Dendritic cell treated with granulocyte-macrophage colony-stimulating factor and Interleukin-4, amounts not matched to agents 40 ng/mL and 50 ng/mL, for 4 days (primary cell): ENCODE measurements around the gene SH3BGR.

Experiments used
- H3K27ac Mint-ChIP-seq: one replicate; pipeline ENCODE4 v1.8.0; 2022; ENCODE audit warnings: mild to moderate bottlenecking, mixed read lengths
- H3K27me3 Mint-ChIP-seq: one replicate; pipeline ENCODE4 v1.8.0; 2022; ENCODE audit warnings: mild to moderate bottlenecking, mixed read lengths
- H3K36me3 Mint-ChIP-seq: one replicate; pipeline ENCODE4 v1.8.0; 2022; ENCODE audit warnings: low read depth, mixed read lengths
- H3K4me1 Mint-ChIP-seq: one replicate; pipeline ENCODE4 v1.8.0; 2022; ENCODE audit warnings: low read depth, mixed read lengths
- H3K4me3 Mint-ChIP-seq: one replicate; pipeline ENCODE4 v1.8.0; 2022; ENCODE audit warnings: mild to moderate bottlenecking, moderate library complexity, mixed read lengths
- H3K9me3 Mint-ChIP-seq: one replicate; pipeline ENCODE4 v1.8.0; 2022; ENCODE audit warnings: mixed read lengths
- intact Hi-C: fragments of 100-400 bp; cut with micrococcal nuclease; formaldehyde crosslinking; loops from one replicate; pipeline ENCODE4 v1.15.0; 2022

The SH3BGR gene

GRCh38 chr21:39472786-39473185, 21.0 kb downstream of the SH3BGR start:
- Mint-ChIP-seq H3K9me3 (no peaks in the 10 kb centered on the region), H3K27ac (no peak overlapping the region), H3K4me1 (no peaks in the 10 kb centered on the region), H3K4me3 (no peak overlapping the region), H3K27me3 (no peaks in the 10 kb centered on the region), H3K36me3 (no peaks in the 10 kb centered on the region)
- intact Hi-C loops = no loop called here

DNA sequence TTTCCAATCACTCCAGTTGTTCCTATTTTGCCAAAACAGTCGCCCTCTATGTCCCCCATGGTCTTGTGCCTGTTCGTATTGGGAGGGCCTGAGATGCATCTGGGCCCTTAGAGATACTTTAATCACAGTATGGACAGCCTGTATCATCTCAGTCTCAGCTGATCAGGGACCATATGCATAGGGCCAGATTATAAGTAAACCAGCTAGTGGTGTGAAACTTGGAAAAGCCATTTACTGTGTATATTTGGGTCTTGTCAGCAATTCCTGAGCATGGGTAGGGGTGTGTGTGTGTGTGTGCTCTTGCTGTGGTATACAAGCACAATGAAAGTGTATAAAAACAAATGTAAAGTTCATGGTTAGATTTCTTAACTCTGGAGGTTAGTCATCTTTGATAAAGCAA, 22.8 kb downstream of the SH3BGR start:
- Mint-ChIP-seq H3K36me3 (no peaks in the 10 kb centered on the region), H3K4me1 (no peaks in the 10 kb centered on the region)
- intact Hi-C loops = no loop called here

DNA sequence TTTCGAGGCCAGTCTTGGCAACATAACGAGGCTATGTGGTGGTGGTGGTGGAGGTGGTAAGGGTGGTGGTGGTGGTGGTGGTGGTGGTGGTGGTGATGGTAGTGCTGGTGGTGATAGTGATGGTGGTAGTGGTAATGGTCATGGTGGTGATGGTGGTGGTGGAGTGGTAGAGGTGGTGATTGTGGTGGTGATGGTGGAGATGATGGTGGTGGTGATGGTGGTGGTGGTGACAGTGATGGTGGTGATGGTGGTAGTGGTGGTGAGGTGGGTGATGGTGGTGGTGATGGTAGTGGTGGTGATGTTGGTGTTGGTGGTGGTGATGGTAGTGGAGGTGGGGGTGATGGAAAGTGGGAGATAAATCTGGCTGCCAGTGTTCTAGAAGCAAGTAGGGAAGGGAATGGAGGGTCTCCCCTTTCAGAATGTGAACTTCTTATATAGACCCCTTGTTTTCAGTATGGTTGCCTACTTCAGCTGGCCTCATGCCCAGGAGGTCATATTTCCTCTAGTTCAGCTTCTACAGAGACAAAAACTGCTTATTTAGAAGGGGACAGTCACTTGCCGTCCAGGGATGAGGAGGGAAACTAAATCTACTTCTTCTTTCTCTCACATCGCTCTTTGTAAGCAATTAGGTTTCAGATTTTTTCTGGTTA, 27.5 kb downstream of the SH3BGR start:
- no peaks in the 10 kb centered on the region for H3K27me3 Mint-ChIP-seq
- no peaks in the 10 kb centered on the region for H3K9me3 Mint-ChIP-seq
- H3K27ac Mint-ChIP-seq = no peak overlapping the region
- intact Hi-C loops = no loop called here
- H3K36me3 Mint-ChIP-seq = no peaks in the 10 kb centered on the region
- no peaks in the 10 kb centered on the region for H3K4me1 Mint-ChIP-seq
- no peak overlapping the region for H3K4me3 Mint-ChIP-seq

More for the DNA sequence above, 22.8 kb downstream of the SH3BGR start:
- Mint-ChIP-seq H3K27me3 (no peaks in the 10 kb centered on the region), H3K9me3 (no peaks in the 10 kb centered on the region), H3K4me3 (no peak overlapping the region), H3K27ac (no peak overlapping the region)

DNA sequence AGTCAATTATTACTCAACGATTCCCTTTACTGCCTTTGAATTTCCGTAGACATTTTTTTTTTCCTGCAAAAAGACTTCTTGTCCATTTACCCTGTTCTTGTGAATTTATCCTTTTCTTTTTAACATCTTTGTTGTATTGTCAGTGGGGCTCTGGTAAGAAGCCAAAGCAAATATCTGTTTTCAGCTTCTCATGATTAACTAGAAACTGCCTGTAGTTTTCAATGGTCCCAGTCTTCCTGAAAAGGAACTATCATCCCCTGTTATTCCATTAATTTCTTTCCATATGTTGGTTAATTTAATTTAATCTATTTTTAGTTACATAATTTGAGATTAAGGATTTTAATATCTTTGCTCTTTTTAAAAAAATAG, 28.0 kb downstream of the SH3BGR start:
- Mint-ChIP-seq H3K4me3 (no peak overlapping the region), H3K27ac (no peak overlapping the region), H3K4me1 (no peaks in the 10 kb centered on the region), H3K9me3 (no peaks in the 10 kb centered on the region), H3K36me3 (no peaks in the 10 kb centered on the region), H3K27me3 (no peaks in the 10 kb centered on the region)
- intact Hi-C loops = no loop called here

DNA sequence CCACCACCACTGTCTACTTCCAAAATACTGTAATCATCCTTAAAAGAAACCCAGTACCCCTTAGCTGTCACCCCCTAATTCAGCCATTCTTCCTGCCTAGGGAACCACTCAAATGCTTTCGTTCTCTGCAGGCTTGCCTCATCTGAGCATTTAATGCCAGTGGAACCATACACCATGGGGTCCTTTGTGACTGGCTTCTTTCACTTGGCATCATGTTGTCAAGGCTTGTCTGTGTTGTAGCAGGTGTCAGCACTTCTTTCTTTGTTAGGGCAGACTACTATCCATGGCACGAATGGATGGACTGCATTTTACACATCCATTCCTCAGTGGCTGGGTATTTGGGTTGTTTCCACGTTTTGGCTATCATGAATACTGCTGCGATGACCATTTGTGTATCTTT, 28.5 kb downstream of the SH3BGR start:
- Mint-ChIP-seq H3K36me3 (no peaks in the 10 kb centered on the region), H3K27me3 (no peaks in the 10 kb centered on the region), H3K4me1 (no peaks in the 10 kb centered on the region), H3K4me3 (no peak overlapping the region), H3K27ac (no peak overlapping the region), H3K9me3 (no peaks in the 10 kb centered on the region)
- intact Hi-C loops = no loop called here

GRCh38 chr21:39481886-39482285, 30.1 kb downstream of the SH3BGR start:
- Mint-ChIP-seq H3K4me1 (no peaks in the 10 kb centered on the region), H3K27ac (no peak overlapping the region), H3K4me3 (no peak overlapping the region), H3K9me3 (no peaks in the 10 kb centered on the region), H3K27me3 (no peaks in the 10 kb centered on the region), H3K36me3 (no peaks in the 10 kb centered on the region)
- intact Hi-C loops = no loop called here

DNA sequence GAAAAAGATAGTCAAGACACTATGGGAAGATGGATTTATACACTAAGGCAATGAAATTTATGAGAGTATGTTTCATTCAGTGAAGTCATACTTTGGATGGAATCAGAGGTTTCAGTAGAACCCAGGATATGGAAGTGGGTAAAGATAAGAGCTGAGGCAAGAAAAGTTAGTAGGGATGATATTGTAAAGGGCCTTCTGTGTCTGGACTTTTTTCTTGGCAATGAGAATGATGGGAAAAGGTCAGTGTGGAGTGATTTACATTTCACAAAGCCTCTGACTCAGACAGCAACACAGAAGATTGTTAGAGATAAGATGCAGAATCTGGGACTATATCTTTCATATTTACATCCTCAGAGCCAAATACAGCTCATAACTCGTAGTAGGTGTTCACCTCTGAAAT, 32.1 kb downstream of the SH3BGR start:
- no peaks in the 10 kb centered on the region for H3K27me3 Mint-ChIP-seq
- no peaks in the 10 kb centered on the region for H3K4me1 Mint-ChIP-seq
- H3K9me3 Mint-ChIP-seq = no peaks in the 10 kb centered on the region
- H3K27ac Mint-ChIP-seq = no peak overlapping the region
- H3K4me3 Mint-ChIP-seq = no peak overlapping the region
- intact Hi-C loops = no loop called here
- H3K36me3 Mint-ChIP-seq = no peaks in the 10 kb centered on the region

DNA sequence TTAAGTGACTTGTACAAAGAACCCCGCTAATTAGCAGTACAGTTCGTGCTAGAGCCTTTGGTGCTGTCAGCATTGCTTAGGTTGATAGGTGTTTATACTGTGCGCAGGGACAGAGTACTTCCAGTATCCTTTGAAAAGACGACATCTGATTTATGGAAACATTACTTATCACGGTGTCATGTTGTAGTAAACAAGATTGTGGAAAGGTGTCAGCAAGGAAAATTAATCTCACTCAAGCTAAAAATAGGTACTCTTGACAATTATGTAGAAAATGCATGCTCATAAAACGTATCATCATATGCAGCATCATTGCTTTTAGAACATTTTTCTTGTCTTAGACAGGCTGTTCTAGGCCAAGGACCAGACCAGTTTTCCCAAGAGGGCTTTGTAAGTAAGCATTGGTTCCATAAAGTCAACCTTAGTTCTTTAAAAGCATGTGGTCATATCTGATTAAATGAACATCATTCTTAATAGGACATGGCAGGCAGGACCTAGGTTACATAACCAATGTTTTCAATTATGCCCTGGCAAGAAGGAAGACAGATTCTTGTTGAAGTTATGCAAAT, 33.0 kb downstream of the SH3BGR start:
- Mint-ChIP-seq H3K36me3 (no peaks in the 10 kb centered on the region), H3K27me3 (no peaks in the 10 kb centered on the region), H3K27ac (no peak overlapping the region), H3K9me3 (no peaks in the 10 kb centered on the region), H3K4me1 (no peaks in the 10 kb centered on the region), H3K4me3 (no peak overlapping the region)
- intact Hi-C loops = no loop called here

DNA sequence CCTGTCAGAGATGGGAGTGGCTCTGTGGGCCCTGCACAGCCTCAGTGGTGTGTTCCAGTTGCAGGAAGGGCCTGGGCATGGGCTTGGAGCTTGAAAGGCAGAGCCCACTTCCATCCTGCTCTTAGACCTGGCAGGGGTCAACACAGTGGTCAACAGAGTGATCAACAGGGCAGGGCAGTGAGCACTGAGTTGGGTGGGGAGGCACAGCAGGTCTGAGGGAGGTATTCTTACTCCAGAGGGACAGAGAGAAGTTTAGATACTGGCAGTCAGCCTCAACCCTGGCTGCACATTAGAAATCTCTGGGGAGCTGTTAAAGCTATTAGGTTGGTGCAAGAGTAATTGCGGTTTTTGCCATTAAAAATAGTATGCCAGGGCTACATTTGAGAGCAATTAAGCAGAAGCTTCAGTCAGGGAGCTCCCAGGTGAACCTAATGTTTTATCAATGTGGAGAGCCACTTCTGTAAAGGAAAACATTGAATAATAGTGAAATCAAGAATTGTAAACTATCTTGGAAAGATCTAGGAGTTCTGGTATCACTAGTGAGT, 37.7 kb downstream of the SH3BGR start:
- intact Hi-C loops = no loop called here

GRCh38 chr21:39499156-39499555, 47.4 kb downstream of the SH3BGR start:
- H3K4me3 Mint-ChIP-seq = no peak overlapping the region
- peaks cover 24% of the 10 kb centered on the region for H3K9me3 Mint-ChIP-seq
- no peaks in the 10 kb centered on the region for H3K36me3 Mint-ChIP-seq
- intact Hi-C loops = no loop called here
- H3K4me1 Mint-ChIP-seq = no peaks in the 10 kb centered on the region
- H3K27me3 Mint-ChIP-seq = no peaks in the 10 kb centered on the region
- no peak overlapping the region for H3K27ac Mint-ChIP-seq

More for the DNA sequence above, 37.7 kb downstream of the SH3BGR start:
- Mint-ChIP-seq H3K4me3 (no peak overlapping the region), H3K27me3 (no peaks in the 10 kb centered on the region), H3K9me3 (peaks cover 9% of the 10 kb centered on the region), H3K27ac (no peak overlapping the region), H3K36me3 (no peaks in the 10 kb centered on the region), H3K4me1 (no peaks in the 10 kb centered on the region)

DNA sequence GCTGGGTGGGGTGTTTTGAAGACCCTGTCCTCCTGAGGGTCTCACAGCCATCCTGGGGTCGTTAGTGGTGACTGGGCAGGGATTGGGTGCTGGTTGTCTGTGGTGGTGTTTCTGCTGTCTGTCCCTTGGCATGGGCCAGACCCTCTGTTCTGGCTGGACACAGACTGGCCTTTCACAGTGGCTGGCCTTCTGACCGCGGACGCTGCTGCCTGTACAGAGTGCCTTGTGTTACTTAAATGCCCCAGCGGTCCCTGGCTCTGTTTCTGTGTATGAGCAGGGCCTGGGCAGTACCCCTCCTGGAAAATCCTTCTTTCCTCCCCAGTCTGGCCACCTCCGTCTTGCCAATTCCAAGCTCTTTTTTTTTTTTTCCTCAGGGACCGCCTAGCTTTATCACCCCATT, 50.9 kb downstream of the SH3BGR start:
- intact Hi-C loops = no loop called here
- Mint-ChIP-seq H3K27ac (no peak overlapping the region), H3K4me1 (no peaks in the 10 kb centered on the region), H3K36me3 (no peaks in the 10 kb centered on the region), H3K27me3 (no peaks in the 10 kb centered on the region), H3K4me3 (no peak overlapping the region), H3K9me3 (peaks cover 14% of the 10 kb centered on the region)

DNA sequence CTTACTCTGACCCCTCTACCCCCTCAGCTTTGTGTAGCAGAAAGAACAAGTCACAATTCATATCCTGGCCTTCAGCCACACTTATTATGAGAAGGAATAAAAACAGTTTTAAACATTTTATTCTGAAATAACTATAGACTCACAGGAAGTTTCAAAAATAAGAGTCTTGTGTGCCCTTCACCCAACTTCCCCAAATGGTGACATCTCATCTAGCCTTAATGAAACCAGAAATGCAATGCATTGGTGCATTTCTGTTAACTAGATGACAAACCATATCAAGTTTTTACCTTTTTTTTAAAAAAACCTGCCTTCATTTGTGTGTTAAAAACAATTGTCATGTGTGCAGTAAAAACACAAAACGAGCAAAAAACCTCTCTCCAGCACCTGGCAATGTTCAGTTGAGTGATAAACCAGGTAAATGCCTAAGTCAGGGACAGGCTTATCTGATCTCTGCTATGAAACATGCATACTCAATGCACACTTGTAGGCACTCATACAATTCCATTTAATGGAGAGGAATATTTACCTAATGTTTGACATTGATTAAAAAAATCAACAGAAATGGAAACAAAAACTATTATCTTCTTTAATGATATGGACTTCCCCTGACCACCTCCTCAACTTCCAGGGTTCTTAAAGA, 51.5 kb downstream of the SH3BGR start:
- Mint-ChIP-seq H3K27ac (no peak overlapping the region), H3K36me3 (no peaks in the 10 kb centered on the region), H3K27me3 (no peaks in the 10 kb centered on the region), H3K4me1 (no peaks in the 10 kb centered on the region), H3K9me3 (peaks cover 13% of the 10 kb centered on the region), H3K4me3 (no peak overlapping the region)
- intact Hi-C loops = no loop called here

DNA sequence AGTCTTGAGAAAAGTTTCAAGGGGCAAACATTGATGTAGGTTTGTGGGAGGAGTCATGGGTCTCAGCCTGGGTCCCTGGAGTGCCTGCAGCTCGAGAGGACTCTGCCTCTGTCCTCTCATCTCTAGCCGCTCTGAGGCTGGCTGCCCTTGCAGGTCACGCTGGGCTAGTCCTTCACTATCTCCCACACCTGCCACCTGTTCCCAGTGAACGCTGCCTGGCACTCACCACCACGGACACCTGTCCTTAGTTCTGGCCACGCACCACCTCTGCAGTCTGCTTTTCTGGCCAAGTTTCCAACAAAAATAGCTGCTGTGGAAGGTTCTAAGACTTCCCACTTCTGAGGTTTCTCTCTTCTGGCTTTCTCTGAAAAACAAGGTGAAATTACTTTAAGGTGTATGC, 52.5 kb downstream of the SH3BGR start:
- Mint-ChIP-seq H3K27ac (no peak overlapping the region), H3K9me3 (peaks cover 3% of the 10 kb centered on the region), H3K4me3 (no peak overlapping the region), H3K27me3 (no peaks in the 10 kb centered on the region), H3K36me3 (no peaks in the 10 kb centered on the region), H3K4me1 (no peaks in the 10 kb centered on the region)
- intact Hi-C loops = no loop called here

GRCh38 chr21:39510240-39510639, 58.5 kb downstream of the SH3BGR start:
- Mint-ChIP-seq H3K9me3 (no peaks in the 10 kb centered on the region), H3K36me3 (no peaks in the 10 kb centered on the region), H3K4me3 (no peak overlapping the region), H3K27me3 (no peaks in the 10 kb centered on the region), H3K4me1 (no peaks in the 10 kb centered on the region), H3K27ac (no peak overlapping the region)
- intact Hi-C loops = no loop called here
